MM.1S (cell line): ENCODE data around the gene FBN2.

ENCODE experiments used
- DNase-seq: peaks from one replicate; pipeline ENCODE4 v3.0.0-alpha.2; 2015
- H2AFZ ChIP-seq: fragments of 300-600 bp; sonication (generic); 2 replicates; pipeline ENCODE4 v1.6.0; 2016; ENCODE audit warnings: antibody characterized with exemption, low read length
- H3F3A ChIP-seq: fragments of 300-600 bp; sonication (generic); 2 replicates; pipeline ENCODE4 v1.6.1; 2016; ENCODE audit warnings: mild to moderate bottlenecking, antibody characterized with exemption, low read length, moderate library complexity, mixed read lengths; ENCODE audit not compliant: insufficient read depth
- H3K27ac ChIP-seq: fragments of 300-600 bp; sonication (generic); 2 replicates; pipeline ENCODE4 v1.5.1; 2016; ENCODE audit warnings: mild to moderate bottlenecking, low read length
- H3K27me3 ChIP-seq: fragments of 300-600 bp; sonication (generic); replicated peaks from 2 replicates; pipeline ENCODE4 v1.6.0; 2016; ENCODE audit warnings: low read length; ENCODE audit not compliant: insufficient read depth
- H3K36me3 ChIP-seq: fragments of 300-600 bp; sonication (generic); replicated peaks from 2 replicates; pipeline ENCODE4 v1.6.1; 2016; ENCODE audit warnings: mild to moderate bottlenecking, low read length, mixed read lengths; ENCODE audit not compliant: insufficient read depth
- H3K4me1 ChIP-seq: fragments of 300-600 bp; sonication (generic); 2 replicates; pipeline ENCODE4 v1.6.1; 2016; ENCODE audit warnings: low read length, mixed read lengths
- H3K4me2 ChIP-seq: fragments of 300-600 bp; sonication (generic); 2 replicates; pipeline ENCODE4 v1.6.0; 2016; ENCODE audit warnings: low read depth, low read length
- H3K4me3 ChIP-seq: fragments of 300-600 bp; sonication (generic); 2 replicates; pipeline ENCODE4 v1.5.1; 2016; ENCODE audit warnings: low read length, mixed read lengths
- H3K79me2 ChIP-seq: fragments of 300-600 bp; sonication (generic); 2 replicates; pipeline ENCODE4 v1.6.1; 2016; ENCODE audit warnings: mixed run types, low read length, mixed read lengths
- H3K9ac ChIP-seq: fragments of 300-600 bp; sonication (generic); 2 replicates; pipeline ENCODE4 v1.6.1; 2016; ENCODE audit warnings: low read length, mixed read lengths
- H3K9me2 ChIP-seq: fragments of 300-600 bp; sonication (generic); replicated peaks from 2 replicates; pipeline ENCODE4 v1.6.1; 2016; ENCODE audit warnings: mild to moderate bottlenecking, low read length, mixed read lengths; ENCODE audit not compliant: insufficient read depth
- H3K9me3 ChIP-seq: fragments of 300-600 bp; sonication (generic); replicated peaks from 2 replicates; pipeline ENCODE4 v1.6.1; 2016; ENCODE audit warnings: mild to moderate bottlenecking, low read length, mixed read lengths; ENCODE audit not compliant: insufficient read depth
- H4K20me1 ChIP-seq: fragments of 300-600 bp; sonication (generic); 2 replicates; pipeline ENCODE4 v1.6.1; 2016; ENCODE audit warnings: mild to moderate bottlenecking, low read length, moderate library complexity, mixed read lengths; ENCODE audit not compliant: insufficient read depth
- EZH2 ChIP-seq: fragments of 300-600 bp; sonication (generic); optimal IDR thresholded peaks from 2 replicates; pipeline ENCODE3; 2017; ENCODE audit warnings: low read depth, mild to moderate bottlenecking, antibody characterized with exemption, low read length, mixed read lengths
- EZH2phosphoT487 ChIP-seq: fragments of 300-600 bp; sonication (generic); IDR thresholded peaks from 2 replicates; pipeline ENCODE4 v1.6.1; 2018; ENCODE audit warnings: antibody characterized with exemption, low read length
- TF ChIP-seq, protein P1 (sequence below): fragments of 300-600 bp; sonication (generic); IDR thresholded peaks from 2 replicates; pipeline ENCODE4 v1.5.1; 2016; ENCODE audit warnings: antibody characterized with exemption, low read length, mixed read lengths

FBN2 gene

DNA sequence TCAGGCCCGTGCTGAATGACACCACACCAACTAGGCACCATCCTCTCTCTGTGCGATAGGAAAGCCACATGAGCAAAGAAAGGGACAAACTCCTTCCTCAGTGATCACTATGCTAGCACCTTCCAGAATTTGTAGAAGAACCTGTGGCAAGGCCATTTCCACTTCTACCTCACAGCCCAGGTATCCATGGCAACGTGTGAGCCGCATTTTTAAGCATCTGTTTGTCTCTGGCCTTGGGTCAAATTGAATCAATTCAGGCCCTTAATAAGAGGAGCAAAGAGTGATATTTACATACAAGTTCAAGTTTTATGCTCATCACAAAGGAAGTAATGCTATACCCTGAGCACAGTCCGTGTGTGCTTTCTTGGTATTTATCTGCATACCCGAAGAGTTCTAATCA is 275.1 kb downstream of the FBN2 start:
- H3K79me2 ChIP-seq = no peaks in the 10 kb centered on the region
- H3K27ac ChIP-seq = no peak overlapping the region
- H3F3A ChIP-seq = no peaks in the 10 kb centered on the region
- TF ChIP-seq, protein P1, sequence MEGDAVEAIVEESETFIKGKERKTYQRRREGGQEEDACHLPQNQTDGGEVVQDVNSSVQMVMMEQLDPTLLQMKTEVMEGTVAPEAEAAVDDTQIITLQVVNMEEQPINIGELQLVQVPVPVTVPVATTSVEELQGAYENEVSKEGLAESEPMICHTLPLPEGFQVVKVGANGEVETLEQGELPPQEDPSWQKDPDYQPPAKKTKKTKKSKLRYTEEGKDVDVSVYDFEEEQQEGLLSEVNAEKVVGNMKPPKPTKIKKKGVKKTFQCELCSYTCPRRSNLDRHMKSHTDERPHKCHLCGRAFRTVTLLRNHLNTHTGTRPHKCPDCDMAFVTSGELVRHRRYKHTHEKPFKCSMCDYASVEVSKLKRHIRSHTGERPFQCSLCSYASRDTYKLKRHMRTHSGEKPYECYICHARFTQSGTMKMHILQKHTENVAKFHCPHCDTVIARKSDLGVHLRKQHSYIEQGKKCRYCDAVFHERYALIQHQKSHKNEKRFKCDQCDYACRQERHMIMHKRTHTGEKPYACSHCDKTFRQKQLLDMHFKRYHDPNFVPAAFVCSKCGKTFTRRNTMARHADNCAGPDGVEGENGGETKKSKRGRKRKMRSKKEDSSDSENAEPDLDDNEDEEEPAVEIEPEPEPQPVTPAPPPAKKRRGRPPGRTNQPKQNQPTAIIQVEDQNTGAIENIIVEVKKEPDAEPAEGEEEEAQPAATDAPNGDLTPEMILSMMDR = no peak
- no peak for TF ChIP-seq EZH2phosphoT487
- no peak for TF ChIP-seq EZH2
- no peak overlapping the region for H2AFZ ChIP-seq
- no peak overlapping the region for H3K4me2 ChIP-seq
- no peaks in the 10 kb centered on the region for H3K4me1 ChIP-seq
- no peaks in the 10 kb centered on the region for H3K9me3 ChIP-seq
- no peaks in the 10 kb centered on the region for H3K27me3 ChIP-seq
- H3K4me3 ChIP-seq = no peak overlapping the region
- no peaks in the 10 kb centered on the region for H4K20me1 ChIP-seq
- H3K9ac ChIP-seq = no peak overlapping the region
- H3K36me3 ChIP-seq = no peaks in the 10 kb centered on the region
- no peaks in the 10 kb centered on the region for H3K9me2 ChIP-seq
- DNase-seq = no peak

GRCh38 chr5:128259607-128260021 is 278.4 kb downstream of the FBN2 start:
- Histone ChIP-seq H3K27ac (no peak overlapping the region), H3K4me2 (no peak overlapping the region), H3K9me2 (no peaks in the 10 kb centered on the region), H3F3A (no peaks in the 10 kb centered on the region), H3K36me3 (no peaks in the 10 kb centered on the region), H4K20me1 (no peaks in the 10 kb centered on the region), H3K79me2 (no peaks in the 10 kb centered on the region), H3K9ac (no peak overlapping the region), H3K9me3 (no peaks in the 10 kb centered on the region), H3K4me3 (no peak overlapping the region), H2AFZ (no peak overlapping the region), H3K27me3 (no peaks in the 10 kb centered on the region), H3K4me1 (no peaks in the 10 kb centered on the region)
- DNase-seq = no peak
- TF ChIP-seq EZH2phosphoT487 = no peak
- TF ChIP-seq, protein P1 = no peak
- no peak for TF ChIP-seq EZH2

DNA sequence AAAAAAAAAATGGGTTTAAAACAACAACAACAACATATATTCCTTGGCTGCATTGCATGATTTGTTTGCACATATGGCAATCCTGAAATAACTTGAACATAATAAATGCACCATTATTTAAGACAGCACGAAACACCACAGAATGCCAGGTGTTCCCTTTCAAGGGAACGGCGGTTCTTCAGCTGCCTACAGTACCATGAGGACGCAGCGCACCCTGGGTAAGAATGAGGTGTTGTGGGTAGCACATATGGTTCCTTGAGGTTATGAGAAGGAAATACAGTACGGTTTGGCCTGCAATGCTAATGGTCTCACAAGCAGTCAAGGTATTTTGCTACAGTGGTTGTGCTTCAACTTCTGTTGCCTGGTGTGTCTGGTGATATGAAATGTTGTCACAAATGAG is 279.7 kb downstream of the FBN2 start:
- H3F3A ChIP-seq = no peaks in the 10 kb centered on the region
- H3K27ac ChIP-seq = no peak overlapping the region
- DNase-seq = no peak
- no peaks in the 10 kb centered on the region for H3K36me3 ChIP-seq
- no peaks in the 10 kb centered on the region for H3K4me1 ChIP-seq
- TF ChIP-seq, protein P1 = no peak
- TF ChIP-seq EZH2phosphoT487 (no peak), EZH2 (no peak)
- H4K20me1 ChIP-seq = no peaks in the 10 kb centered on the region
- no peaks in the 10 kb centered on the region for H3K9me3 ChIP-seq
- H3K4me3 ChIP-seq = no peak overlapping the region
- no peaks in the 10 kb centered on the region for H3K9me2 ChIP-seq
- H3K9ac ChIP-seq = no peak overlapping the region
- no peaks in the 10 kb centered on the region for H3K79me2 ChIP-seq
- H3K4me2 ChIP-seq = no peak overlapping the region
- H3K27me3 ChIP-seq = no peaks in the 10 kb centered on the region
- no peak overlapping the region for H2AFZ ChIP-seq
